Dendritic cell treated with granulocyte-macrophage colony-stimulating factor and Interleukin-4, amounts not matched to agents 40 ng/mL and 50 ng/mL, for 4 days (primary cell): ENCODE data around the gene PLEKHJ1.

Experiments used
- H3K27ac Mint-ChIP-seq: one replicate; pipeline ENCODE4 v1.8.0; 2022; ENCODE audit warnings: mild to moderate bottlenecking, mixed read lengths
- H3K27me3 Mint-ChIP-seq: one replicate; pipeline ENCODE4 v1.8.0; 2022; ENCODE audit warnings: mild to moderate bottlenecking, mixed read lengths
- H3K36me3 Mint-ChIP-seq: one replicate; pipeline ENCODE4 v1.8.0; 2022; ENCODE audit warnings: low read depth, mixed read lengths
- H3K4me1 Mint-ChIP-seq: one replicate; pipeline ENCODE4 v1.8.0; 2022; ENCODE audit warnings: low read depth, mixed read lengths
- H3K4me3 Mint-ChIP-seq: one replicate; pipeline ENCODE4 v1.8.0; 2022; ENCODE audit warnings: mild to moderate bottlenecking, moderate library complexity, mixed read lengths
- H3K9me3 Mint-ChIP-seq: one replicate; pipeline ENCODE4 v1.8.0; 2022; ENCODE audit warnings: mixed read lengths
- intact Hi-C: fragments of 100-400 bp; cut with micrococcal nuclease; formaldehyde crosslinking; loops from one replicate; pipeline ENCODE4 v1.15.0; 2022

The PLEKHJ1 gene

GRCh38 chr19:2228157-2229030 lies 7.7 kb downstream of the PLEKHJ1 start:
- Mint-ChIP-seq H3K9me3 (no peaks in the 10 kb centered on the region), H3K36me3 (peaks cover 100% of the 10 kb centered on the region), H3K4me1 (peaks cover 35% of the 10 kb centered on the region), H3K27ac (no peak overlapping the region), H3K27me3 (no peaks in the 10 kb centered on the region), H3K4me3 (no peak overlapping the region)
- intact Hi-C loops = no loop called here

- Mint-ChIP-seq H3K27ac (peak overlapping the region; percentile 37), H3K9me3 (no peaks in the 10 kb centered on the region), H3K36me3 (peaks cover 100% of the 10 kb centered on the region), H3K27me3 (no peaks in the 10 kb centered on the region), H3K4me3 (no peak overlapping the region), H3K4me1 (peaks cover 33% of the 10 kb centered on the region)
- intact Hi-C loops = no loop called here
Observed at GRCh38 chr19:2227415-2228156, 8.5 kb downstream of the PLEKHJ1 start.

GRCh38 chr19:2226840-2227360 lies 9.2 kb downstream of the PLEKHJ1 start:
- peak overlapping the region; percentile 37 for H3K27ac Mint-ChIP-seq
- H3K4me3 Mint-ChIP-seq = no peak overlapping the region
- H3K4me1 Mint-ChIP-seq = peaks cover 26% of the 10 kb centered on the region
- H3K9me3 Mint-ChIP-seq = no peaks in the 10 kb centered on the region
- intact Hi-C loops = no loop called here
- H3K27me3 Mint-ChIP-seq = no peaks in the 10 kb centered on the region
- H3K36me3 Mint-ChIP-seq = peaks cover 100% of the 10 kb centered on the region

- H3K36me3 Mint-ChIP-seq = peaks cover 100% of the 10 kb centered on the region
- peak overlapping the region; percentile 20 for H3K27ac Mint-ChIP-seq
- H3K9me3 Mint-ChIP-seq = no peaks in the 10 kb centered on the region
- H3K27me3 Mint-ChIP-seq = no peaks in the 10 kb centered on the region
- H3K4me1 Mint-ChIP-seq = peaks cover 20% of the 10 kb centered on the region
- intact Hi-C loops = no loop called here
- H3K4me3 Mint-ChIP-seq = no peak overlapping the region
Observed at GRCh38 chr19:2226051-2226839, 9.9 kb downstream of the PLEKHJ1 start.

- Mint-ChIP-seq H3K36me3 (peaks cover 100% of the 10 kb centered on the region), H3K4me1 (peaks cover 14% of the 10 kb centered on the region), H3K27me3 (no peaks in the 10 kb centered on the region), H3K27ac (peak overlapping the region; percentile 20), H3K9me3 (no peaks in the 10 kb centered on the region), H3K4me3 (no peak overlapping the region)
- intact Hi-C loops = no loop called here
Observed at GRCh38 chr19:2225415-2226050, 10.6 kb downstream of the PLEKHJ1 start.

DNA sequence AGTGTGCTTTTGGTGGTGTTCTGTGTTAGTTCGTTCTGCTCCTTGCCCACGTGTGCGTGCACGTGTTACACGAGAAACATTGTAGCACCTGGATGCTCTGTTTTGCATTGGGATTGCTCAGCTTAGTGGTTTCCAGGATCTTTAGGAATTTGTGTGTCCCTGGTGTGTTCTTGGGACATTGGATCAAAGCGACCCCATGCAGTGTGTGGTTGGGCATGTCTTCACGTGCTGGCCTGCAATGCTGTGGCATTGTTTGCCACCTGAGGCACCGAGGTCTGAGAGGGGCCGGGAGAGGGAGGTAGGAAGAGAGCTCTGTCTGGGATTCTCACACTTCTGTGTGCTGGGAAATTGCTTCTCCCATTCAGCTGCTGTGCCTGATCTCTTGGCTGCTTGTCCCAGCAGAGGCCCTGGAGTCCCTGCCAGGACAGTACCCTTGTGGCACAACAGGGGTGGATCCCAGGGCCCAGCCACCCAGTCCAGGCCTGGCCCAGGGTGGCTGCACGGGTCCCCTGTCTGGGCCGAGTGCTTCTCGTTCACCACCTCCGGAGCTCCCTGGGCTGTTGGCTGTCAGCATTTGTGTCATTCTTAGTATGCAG lies 11.3 kb downstream of the PLEKHJ1 start:
- Mint-ChIP-seq H3K4me1 (peaks cover 14% of the 10 kb centered on the region), H3K9me3 (no peaks in the 10 kb centered on the region), H3K27me3 (no peaks in the 10 kb centered on the region), H3K27ac (no peak overlapping the region), H3K4me3 (no peak overlapping the region), H3K36me3 (peaks cover 100% of the 10 kb centered on the region)
- intact Hi-C loops = no loop called here

DNA sequence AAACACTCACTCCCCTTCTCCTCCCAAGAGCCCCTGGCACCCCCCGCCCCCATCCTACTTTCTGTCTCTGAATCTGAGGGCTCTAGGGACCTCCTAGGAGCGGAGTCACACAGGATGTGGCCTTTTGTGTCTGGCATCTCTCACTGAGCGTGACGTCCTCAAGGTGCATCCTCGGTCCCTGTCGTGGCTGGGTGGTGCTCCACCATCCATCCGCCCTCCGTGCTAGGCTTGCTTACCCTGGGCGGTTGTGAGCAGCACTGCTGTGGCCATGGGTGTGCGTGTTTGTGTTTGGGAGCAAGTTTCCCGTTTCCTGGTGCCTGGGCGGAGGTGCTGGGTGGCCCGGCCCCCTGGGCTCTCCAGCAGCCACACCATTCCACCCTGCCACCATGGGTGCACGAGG lies 12.2 kb downstream of the PLEKHJ1 start:
- no peak overlapping the region for H3K27ac Mint-ChIP-seq
- H3K36me3 Mint-ChIP-seq = peaks cover 100% of the 10 kb centered on the region
- H3K27me3 Mint-ChIP-seq = no peaks in the 10 kb centered on the region
- intact Hi-C loops = no loop called here
- H3K4me3 Mint-ChIP-seq = no peak overlapping the region
- H3K4me1 Mint-ChIP-seq = peaks cover 14% of the 10 kb centered on the region
- H3K9me3 Mint-ChIP-seq = no peaks in the 10 kb centered on the region

DNA sequence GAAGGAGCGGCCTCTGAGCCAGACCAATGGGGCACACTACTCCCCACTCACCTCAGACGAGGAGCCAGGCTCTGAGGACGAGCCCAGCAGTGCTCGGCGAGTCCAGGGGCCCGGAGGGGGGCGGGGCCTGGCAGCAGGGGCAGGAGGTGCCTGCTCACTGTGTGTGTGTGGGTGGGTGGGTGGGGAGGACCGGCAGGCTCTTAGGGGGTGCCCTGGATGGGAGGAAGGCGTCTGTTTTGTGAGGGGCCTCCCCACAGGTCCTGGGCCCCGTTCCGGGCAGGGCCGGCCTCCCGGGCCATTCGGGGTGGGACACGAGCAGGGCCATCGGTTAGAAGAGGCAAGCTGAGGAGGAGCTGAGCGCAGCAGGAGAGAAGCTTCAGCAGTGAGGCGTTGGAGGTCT lies 12.7 kb downstream of the PLEKHJ1 start:
- Mint-ChIP-seq H3K27me3 (no peaks in the 10 kb centered on the region), H3K9me3 (no peaks in the 10 kb centered on the region), H3K4me1 (peaks cover 14% of the 10 kb centered on the region), H3K36me3 (peaks cover 100% of the 10 kb centered on the region), H3K27ac (no peak overlapping the region), H3K4me3 (no peak overlapping the region)
- intact Hi-C loops = no loop called here

DNA sequence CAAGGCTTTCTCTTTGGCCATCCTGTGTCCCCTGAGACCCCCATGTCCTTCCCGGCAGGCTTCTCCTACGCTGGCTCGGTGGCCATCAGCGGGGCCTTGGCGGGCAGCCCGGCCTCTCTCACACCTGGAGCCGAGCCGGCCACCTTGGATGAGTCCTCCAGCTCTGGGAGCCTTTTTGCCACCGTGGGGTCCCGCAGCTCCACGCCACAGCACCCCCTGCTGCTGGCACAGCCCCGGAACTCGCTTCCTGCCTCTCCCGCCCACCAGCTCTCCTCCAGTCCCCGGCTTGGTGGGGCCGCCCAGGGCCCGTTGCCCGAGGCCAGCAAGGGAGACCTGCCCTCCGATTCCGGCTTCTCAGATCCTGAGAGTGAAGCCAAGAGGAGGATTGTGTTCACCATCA lies 14.2 kb downstream of the PLEKHJ1 start:
- H3K27me3 Mint-ChIP-seq = no peaks in the 10 kb centered on the region
- no peak overlapping the region for H3K4me3 Mint-ChIP-seq
- intact Hi-C loops = no loop called here
- no peaks in the 10 kb centered on the region for H3K9me3 Mint-ChIP-seq
- no peak overlapping the region for H3K27ac Mint-ChIP-seq
- no peaks in the 10 kb centered on the region for H3K4me1 Mint-ChIP-seq
- H3K36me3 Mint-ChIP-seq = peaks cover 100% of the 10 kb centered on the region

DNA sequence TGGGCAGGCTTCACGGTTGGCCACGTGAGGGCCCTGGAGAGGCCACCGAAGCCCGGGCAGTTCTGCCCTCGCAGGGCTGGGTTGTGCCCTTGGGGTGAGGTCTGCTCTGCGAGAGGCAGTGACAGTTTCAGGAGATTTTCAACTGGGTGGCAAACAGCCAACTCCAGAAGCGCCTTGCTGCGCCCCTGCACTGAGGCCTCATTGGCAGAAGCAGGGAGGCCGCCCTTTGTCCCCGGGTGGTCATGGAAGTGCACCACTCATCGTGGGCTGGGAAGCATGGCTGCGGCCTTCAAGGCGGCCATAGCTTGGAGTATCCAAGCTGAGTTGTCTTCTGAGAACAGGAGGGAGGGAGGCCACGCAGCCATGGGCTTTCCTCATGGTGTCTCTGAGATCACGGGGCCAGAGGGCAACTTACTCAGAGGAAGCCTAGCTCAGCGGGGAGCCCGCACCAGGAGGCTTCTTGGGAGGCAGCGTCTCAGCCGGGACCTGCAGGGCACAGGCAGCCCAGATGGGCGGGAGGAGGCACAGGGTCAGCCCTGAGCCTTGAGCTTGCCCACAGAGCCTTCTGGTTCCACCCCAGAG lies 14.8 kb downstream of the PLEKHJ1 start:
- H3K4me3 Mint-ChIP-seq = no peak overlapping the region
- no peaks in the 10 kb centered on the region for H3K27me3 Mint-ChIP-seq
- H3K36me3 Mint-ChIP-seq = peaks cover 100% of the 10 kb centered on the region
- H3K27ac Mint-ChIP-seq = no peak overlapping the region
- intact Hi-C loops = no loop called here
- no peaks in the 10 kb centered on the region for H3K4me1 Mint-ChIP-seq
- no peaks in the 10 kb centered on the region for H3K9me3 Mint-ChIP-seq

- intact Hi-C loops = no loop called here
- H3K36me3 Mint-ChIP-seq = peaks cover 100% of the 10 kb centered on the region
- H3K4me3 Mint-ChIP-seq = no peak overlapping the region
Observed at GRCh38 chr19:2219726-2220125, 16.4 kb downstream of the PLEKHJ1 start.

DNA sequence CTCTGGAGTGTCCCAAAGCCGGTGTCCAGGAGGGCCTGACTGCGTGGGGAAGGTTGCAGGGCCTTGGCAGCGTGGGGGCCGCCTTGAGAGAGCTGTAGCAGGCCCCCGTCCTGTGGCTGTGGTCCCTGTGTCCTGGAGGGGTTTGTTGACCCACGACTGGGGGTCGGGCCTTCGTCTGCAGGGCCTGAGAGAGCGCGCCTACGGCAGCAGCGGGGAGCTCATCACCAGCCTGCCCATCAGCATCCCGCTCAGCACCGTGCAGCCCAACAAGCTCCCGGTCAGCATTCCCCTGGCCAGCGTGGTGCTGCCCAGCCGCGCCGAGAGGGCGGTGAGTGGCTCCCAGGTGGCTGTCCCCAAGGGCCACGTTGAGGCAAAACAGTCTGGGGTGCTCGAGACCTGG lies 18.5 kb downstream of the PLEKHJ1 start:
- Mint-ChIP-seq H3K36me3 (peaks cover 100% of the 10 kb centered on the region), H3K9me3 (no peaks in the 10 kb centered on the region), H3K4me1 (no peaks in the 10 kb centered on the region), H3K4me3 (no peak overlapping the region), H3K27me3 (no peaks in the 10 kb centered on the region), H3K27ac (no peak overlapping the region)
- intact Hi-C loops = no loop called here

More at GRCh38 chr19:2219726-2220125, 16.4 kb downstream of the PLEKHJ1 start:
- Mint-ChIP-seq H3K27ac (no peak overlapping the region), H3K9me3 (no peaks in the 10 kb centered on the region), H3K27me3 (no peaks in the 10 kb centered on the region), H3K4me1 (no peaks in the 10 kb centered on the region)
